Measurements from ENCODE around the gene RNF141. TPM values are rescaled to one million over a fixed set of nuclear protein-coding genes. Genes with fewer than 3 reads are reported as not detected.

Gene RNF141
- total and polyA plus RNA-seq, 5 donors from 2014 or later: 7.8 to 22.5 (median 17.8) TPM

Other genes starting within 250 kb of the RNF141 start
- 5.5 TPM for gene SBF2, start 247.0 kb downstream of the RNF141 start, total RNA-seq
- gene SBF2, start 247.0 kb downstream of the RNF141 start, polyA plus RNA-seq: 1 to 10 TPM; 1.1 to 2.1 (median 1.7) TPM
- 0.39 TPM for gene ADM, start 236.1 kb downstream of the RNF141 start, total RNA-seq
- not detected for gene ADM, start 236.1 kb downstream of the RNF141 start, polyA plus RNA-seq
- 19.7 TPM for gene AMPD3, start 85.9 kb downstream of the RNF141 start, total RNA-seq
- 10 to 100 TPM in 1 of 4 donors, 1 to 10 TPM in 3; 6.4 to 11.9 (median 7.3) TPM for gene AMPD3, start 85.9 kb downstream of the RNF141 start, polyA plus RNA-seq
- gene LYVE1, start 27.5 kb upstream of the RNF141 start, total RNA-seq: not detected
- not detected for gene LYVE1, start 27.5 kb upstream of the RNF141 start, polyA plus RNA-seq
- gene IRAG1, start 152.6 kb upstream of the RNF141 start, total RNA-seq: not detected
- gene IRAG1, start 152.6 kb upstream of the RNF141 start, polyA plus RNA-seq: not detected
- gene CTR9, start 210.1 kb upstream of the RNF141 start, total RNA-seq: 27.9 TPM
- 10 to 100 TPM; 45.4 to 52.2 (median 47.4) TPM for gene CTR9, start 210.1 kb upstream of the RNF141 start, polyA plus RNA-seq